GM21529 (cell line): Measurements from ENCODE around the gene TMEFF1.
A peak's percentile ranks its signal among the peaks of the same experiment; 100 is the strongest.

ENCODE experiments used
- ATAC-seq: cut with Tn5 transposase; IDR thresholded peaks from one replicate; pipeline ENCODE4 v1.9.1; 2021; ENCODE audit not compliant: unreplicated experiment

Gene TMEFF1

DNA sequence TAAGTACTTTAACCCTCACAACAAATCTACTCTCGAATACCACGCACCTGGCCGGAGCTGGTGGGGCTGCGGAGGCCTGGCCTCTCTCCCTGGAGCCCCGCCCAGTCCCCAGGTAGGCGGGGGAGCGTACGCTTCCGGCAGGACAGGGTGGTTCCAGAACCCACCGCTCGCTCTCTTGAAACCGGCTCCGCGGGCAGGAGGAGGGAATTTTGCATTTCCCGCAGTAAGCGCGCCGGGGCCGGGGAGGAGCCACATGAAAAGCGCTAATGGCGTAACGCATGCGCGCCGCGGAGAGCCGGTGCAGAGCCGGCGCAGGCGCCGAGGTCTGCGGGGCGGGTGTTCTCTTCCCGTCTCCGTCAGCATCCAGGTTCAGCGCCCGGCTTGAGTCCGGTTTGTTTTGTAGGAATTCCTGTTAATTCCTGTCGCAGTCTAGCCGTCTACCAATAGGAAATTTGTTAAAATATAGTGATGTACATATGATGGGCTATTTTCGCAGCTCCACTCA lies 125.7 kb downstream of the TMEFF1 start:
- ATAC-seq, result peak; percentile 69

DNA sequence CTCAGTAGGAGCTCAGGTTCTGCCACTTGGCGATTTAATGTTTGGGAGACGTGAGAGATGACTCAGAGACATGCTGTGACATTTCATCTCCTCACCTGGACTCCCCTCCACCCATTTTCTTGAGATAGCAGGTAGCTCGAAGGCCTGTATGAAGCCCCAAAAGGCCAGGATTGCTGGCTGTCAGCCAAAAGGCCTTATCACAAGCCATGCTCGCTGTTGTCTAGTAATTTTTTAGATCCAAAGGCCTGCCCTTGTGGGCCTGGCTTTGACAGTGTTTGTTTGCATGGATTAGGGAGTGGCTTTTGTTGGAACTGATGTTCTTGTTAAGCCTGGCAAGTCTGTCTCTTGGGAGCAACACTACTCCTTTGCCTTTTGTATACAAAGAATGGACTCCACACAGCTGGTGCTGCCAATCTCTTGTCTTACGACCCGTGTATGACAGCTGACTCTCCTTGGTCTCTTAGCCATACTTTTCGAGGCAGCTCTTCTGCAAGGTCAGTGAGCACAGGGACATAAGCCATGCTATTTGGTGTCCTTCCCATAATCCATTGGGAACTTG lies 127.7 kb downstream of the TMEFF1 start:
- no peak for ATAC-seq

- peak; percentile 62 for ATAC-seq
These were observed 128.3 kb downstream of the TMEFF1 start for GRCh38 chr9:100601216-100601615.

DNA sequence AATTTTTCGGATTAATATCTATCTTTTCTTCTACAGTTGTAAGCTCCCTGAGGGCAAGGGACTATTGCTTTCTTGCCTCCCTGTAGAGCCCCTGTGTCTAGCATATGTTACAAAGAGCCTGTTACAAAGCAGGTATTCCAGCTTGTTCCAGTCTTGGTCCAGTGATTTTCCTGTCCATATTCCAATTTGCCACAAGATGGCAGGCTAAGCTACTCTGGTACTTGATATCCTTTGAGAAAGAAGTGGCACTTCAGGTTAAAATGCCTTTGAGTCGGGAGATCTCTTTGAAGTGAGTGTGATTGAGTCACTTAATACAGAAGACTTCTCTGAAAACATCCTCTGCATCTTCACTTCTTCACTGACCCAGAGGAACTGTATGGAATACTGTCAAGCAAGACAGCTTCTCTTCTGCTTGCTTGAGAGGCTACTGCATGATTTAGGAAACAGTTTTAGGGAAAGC lies 129.4 kb downstream of the TMEFF1 start:
- ATAC-seq, result no peak

DNA sequence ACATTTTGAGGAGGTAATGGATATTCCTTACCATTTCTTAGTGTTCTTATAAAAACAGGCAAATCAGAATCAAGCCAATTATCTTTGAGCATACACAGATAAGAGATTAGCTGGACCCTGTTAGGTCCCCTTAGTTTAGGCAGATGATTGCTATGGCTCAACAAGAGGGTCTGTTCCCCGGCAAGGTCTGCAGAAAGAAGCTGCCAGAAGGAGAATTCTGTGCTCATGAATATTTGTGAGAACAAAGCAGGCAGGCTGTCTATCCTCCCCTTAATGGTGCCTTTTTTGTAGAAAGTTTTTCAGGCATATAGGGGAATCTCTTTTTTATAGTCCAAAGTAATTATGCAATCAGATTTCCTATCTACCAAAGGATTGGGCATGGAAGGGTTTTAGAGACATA lies 132.5 kb downstream of the TMEFF1 start:
- no peak for ATAC-seq

- ATAC-seq, result no peak
These were observed 146.2 kb downstream of the TMEFF1 start for GRCh38 chr9:100619194-100619593.

DNA sequence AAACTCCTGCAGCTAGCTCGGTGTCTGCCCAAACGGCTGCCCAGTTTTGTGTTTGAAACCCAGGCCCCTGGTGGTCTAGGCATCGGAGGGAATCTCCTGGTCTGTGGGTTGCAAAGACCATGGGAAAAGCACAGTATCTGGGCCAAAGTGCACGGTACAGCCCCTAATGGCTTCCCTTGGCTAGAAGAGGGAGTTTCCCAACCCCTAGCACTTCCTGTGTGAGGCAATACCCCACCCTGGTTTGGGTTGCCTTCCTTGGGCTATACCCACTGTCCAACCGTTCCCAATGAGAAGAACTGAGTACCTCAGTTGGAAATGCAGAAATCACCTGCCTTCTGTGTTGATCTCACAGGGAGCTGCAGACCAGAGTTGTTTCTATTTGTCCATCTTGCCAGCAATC lies 146.7 kb downstream of the TMEFF1 start:
- no peak for ATAC-seq

GRCh38 chr9:100623969-100624368 lies 151.0 kb downstream of the TMEFF1 start:
- no peak for ATAC-seq

- ATAC-seq, result no peak
These were observed 154.0 kb downstream of the TMEFF1 start for GRCh38 chr9:100626949-100627348.
